ENCODE data around the gene ZBTB46. TPM values are rescaled to one million over a fixed set of nuclear protein-coding genes. Genes with fewer than 3 reads are reported as not detected.
"Not testable (repeated sequence)": the region's sequence is repeated elsewhere in the genome, so short reads cannot be mapped to it uniquely, and the experiment has no call there.

ZBTB46 gene
- polyA plus RNA-seq, 3 donors, result 13.6 to 16.0 (median 14.5) TPM

GRCh38 chr20:63819224-63819921 lies 11.7 kb downstream of the ZBTB46 start:
- no peak for DNase-seq (ENCODE audit: low read depth in 3 of 3, low spot score in 2 of 3)

DNA sequence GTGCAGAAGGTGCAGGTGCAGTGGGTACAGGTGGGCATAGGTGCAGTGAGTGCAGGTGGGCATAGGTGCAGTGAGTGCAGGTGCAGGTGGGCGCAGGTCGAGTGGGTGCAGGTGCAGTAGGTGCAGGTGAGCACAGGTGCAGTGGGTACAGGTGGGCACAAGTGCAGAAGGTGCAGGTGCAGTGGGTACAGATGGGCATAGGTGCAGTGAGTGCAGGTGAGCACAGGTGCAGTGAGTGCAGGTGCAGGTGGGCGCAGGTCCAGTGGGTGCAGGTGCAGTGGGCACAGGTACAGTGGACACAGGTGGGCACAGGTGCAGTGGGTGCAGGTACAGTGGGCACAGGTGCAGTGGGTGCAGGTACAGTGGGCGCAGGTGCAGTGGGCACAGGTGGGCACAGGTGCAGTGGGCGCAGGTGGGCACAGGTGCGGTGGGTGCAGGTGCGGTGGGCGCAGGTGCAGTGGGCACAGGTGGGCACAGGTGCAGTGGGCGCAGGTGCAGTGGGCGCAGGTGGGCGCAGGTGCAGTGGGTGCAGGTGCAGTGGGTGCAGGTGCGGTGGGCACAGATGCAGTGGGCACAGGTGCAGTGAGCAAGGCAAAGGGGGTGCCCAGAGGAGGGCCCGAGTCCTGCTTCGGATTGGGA lies 15.3 kb downstream of the ZBTB46 start:
- no peak for DNase-seq (ENCODE audit: low read depth in 3 of 3, low spot score in 2 of 3)

- no peak for DNase-seq (ENCODE audit: low read depth in 3 of 3, low spot score in 2 of 3)
Measured at GRCh38 chr20:63814891-63815614, 16.0 kb downstream of the ZBTB46 start.

GRCh38 chr20:63811491-63811875 lies 19.6 kb downstream of the ZBTB46 start:
- no peak for DNase-seq (ENCODE audit: low read depth in 3 of 3, low spot score in 2 of 3)

GRCh38 chr20:63810730-63811490 lies 20.2 kb downstream of the ZBTB46 start:
- no peak for DNase-seq (ENCODE audit: low read depth in 3 of 3, low spot score in 2 of 3)

DNA sequence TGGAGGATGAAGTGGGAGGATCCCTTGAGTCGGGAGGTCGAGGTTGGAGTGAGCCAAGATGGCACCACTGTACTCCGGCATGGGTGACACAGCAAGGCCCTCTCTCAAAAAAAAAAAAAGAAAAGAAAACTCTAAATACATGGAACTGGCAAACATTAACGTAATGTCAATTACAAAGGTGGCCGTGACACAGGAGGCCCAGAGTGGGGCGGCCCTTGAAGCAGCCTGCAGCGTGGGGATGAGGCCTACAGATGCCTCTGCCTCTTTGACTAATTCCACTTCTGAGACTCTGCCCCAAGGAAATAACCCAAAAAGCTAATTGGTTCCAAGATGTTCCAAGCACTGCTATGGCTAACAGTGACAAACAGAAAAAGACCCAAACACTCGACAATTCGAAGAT lies 21.2 kb downstream of the ZBTB46 start:
- DNase-seq (ENCODE audit: low read depth in 3 of 3, low spot score in 2 of 3), result no peak

DNA sequence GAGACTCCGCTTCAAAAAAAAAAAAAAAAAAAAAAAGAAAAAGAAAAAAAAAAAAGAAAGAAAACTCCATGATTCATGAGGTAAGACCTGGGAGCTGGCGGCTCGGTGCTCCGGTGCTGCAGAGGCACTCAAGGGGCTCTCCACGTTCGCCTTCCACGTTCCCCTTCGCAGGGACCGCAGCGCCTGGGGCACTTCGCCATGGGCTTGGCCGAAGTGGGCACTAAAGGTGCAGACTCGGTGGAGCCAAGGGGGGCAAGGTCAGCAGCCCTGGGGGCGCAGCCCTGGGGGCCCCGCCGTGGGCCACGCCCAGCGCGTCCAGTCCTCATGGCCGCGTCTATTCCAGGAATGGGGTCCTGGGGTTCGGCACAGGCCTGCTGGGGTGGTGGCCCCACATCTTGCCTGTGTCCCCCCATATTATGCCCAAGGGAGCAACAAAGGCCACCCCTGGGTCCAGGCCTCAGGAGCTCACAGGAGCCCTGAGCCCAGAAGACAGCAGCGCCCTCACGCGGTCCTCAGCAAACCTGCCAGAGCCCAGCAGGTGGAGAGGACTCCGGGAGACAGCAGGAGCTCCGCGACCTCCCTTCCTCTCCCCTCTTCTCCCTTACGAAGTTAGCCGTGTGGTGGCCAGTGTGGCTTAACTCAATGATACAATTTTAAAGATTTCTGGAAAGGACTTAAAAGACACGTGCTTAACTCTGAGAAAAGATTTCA lies 21.9 kb downstream of the ZBTB46 start:
- DNase-seq (ENCODE audit: low read depth in 3 of 3, low spot score in 2 of 3), result no peak

DNA sequence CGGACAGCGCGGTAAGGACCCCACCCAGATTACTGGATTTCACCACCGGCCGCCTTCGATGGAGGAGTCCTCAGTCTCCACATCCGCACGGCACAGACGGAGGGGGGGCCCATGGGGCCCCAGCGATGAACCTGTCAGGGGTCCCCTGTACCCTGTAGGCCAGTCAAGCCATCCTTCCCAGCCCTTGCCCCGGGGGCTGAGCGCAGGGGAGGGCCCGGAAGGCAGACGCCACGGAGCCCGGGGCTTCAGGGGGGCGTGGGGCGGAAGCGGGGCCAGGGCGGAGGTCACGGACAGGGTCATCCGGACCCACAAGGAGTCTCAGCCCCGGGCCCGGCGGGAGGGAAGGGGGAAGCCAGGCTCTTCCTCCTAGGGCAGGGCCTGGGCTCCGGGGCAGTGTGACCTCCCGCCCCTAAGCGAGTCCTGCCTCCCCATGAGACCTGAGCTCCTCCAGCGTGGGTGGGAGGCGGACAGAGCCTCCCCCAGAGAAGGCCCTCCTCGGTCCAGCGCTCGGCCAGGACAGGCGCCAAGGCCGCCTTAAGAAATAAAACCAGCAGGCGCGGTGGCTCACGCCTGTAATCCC lies 22.8 kb downstream of the ZBTB46 start:
- DNase-seq (ENCODE audit: low read depth in 3 of 3, low spot score in 2 of 3), result no peak

DNA sequence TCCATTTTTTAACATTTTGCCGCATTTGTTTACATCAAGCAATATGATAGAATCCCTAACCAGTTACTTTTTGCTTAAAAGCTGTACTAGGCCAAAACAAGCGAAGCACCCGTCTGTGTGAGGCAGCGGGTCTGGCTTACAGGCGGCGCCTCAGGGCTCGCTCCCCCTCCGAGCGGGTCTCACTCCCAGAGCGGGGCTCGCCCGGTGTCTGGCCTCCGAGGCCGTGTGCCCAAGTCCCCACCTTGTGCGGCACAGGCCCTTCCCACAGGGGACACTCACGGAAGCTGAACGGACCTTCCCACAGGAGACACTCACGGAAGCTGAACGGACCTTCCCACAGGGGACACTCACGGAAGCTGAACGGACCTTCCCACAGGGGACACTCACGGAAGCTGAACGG lies 23.4 kb downstream of the ZBTB46 start:
- no peak for DNase-seq (ENCODE audit: low read depth in 3 of 3, low spot score in 2 of 3)

- DNase-seq (ENCODE audit: low read depth in 3 of 3, low spot score in 2 of 3), result no peak
Measured at GRCh38 chr20:63804308-63804636, 26.8 kb downstream of the ZBTB46 start.

- no peak for DNase-seq (ENCODE audit: low read depth in 3 of 3, low spot score in 2 of 3)
Measured at GRCh38 chr20:63802469-63803240, 28.4 kb downstream of the ZBTB46 start.

- DNase-seq (ENCODE audit: low read depth in 3 of 3, low spot score in 2 of 3), result not testable (repeated sequence)
Measured at GRCh38 chr20:63801174-63801573, 29.9 kb downstream of the ZBTB46 start.

- DNase-seq (ENCODE audit: low read depth in 3 of 3, low spot score in 2 of 3), result not testable (repeated sequence)
Measured at GRCh38 chr20:63800411-63800810, 30.7 kb downstream of the ZBTB46 start.

DNA sequence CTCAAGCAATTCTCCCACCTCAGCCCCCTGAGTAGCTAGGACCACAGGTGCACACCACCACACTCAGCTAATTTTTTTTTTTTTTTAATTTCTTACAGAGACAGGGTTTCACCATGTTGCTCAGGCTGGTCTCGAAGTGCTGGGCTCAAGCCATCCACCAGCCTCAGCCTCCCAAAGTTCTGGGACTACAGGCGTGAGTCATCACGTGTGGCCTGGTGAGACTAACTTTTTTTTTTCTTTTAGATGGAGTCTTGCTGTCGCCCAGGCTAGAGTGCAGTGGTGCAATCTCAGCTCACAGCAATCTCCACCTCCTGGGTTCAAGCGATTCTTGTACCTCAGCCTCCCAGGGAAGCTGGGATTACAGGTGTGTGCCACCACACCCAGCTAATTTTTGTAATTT lies 31.9 kb downstream of the ZBTB46 start:
- DNase-seq (ENCODE audit: low read depth in 3 of 3, low spot score in 2 of 3), result not testable (repeated sequence)

DNA sequence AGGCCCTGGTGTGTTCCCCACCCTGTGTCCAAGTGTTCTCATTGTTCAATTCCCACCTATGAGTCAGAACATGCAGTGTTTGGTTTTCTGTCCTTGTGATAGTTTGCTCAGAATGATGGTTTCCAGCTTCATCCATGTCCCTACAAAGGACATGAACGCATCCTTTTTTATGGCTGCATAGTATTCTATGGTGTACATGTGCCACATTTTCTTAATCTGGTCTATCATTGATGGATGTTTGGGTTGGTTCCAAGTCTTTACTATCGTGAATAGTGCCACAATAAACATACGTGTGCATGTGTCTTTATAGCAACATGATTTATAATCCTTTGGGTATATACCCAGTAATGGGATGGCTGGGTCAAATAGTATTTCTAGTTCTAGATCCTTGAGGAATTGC lies 33.9 kb downstream of the ZBTB46 start:
- DNase-seq (ENCODE audit: low read depth in 3 of 3, low spot score in 2 of 3), result not testable (repeated sequence)

GRCh38 chr20:63795178-63795830 lies 35.8 kb downstream of the ZBTB46 start:
- no peak for DNase-seq (ENCODE audit: low read depth in 3 of 3, low spot score in 2 of 3)

DNA sequence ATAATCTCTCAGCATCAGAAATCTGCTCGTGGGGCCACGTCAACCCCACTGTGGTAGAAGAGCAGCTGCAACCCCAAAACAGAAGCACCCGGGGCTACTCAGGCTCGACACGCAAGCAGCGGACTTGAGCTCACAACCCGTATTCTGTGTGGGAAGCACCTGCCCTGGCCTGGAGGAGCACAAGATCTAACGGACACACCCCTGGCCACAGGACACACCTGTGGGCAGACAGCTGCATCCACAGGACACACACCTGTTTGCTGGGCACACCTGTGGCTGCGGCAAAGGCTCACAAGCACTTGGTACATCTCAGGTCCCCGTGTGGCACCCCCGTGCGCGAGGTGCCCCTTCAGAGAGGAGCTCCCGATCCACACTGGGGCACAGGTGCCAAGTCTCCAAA lies 36.5 kb downstream of the ZBTB46 start:
- DNase-seq (ENCODE audit: low read depth in 3 of 3, low spot score in 2 of 3), result no peak

DNA sequence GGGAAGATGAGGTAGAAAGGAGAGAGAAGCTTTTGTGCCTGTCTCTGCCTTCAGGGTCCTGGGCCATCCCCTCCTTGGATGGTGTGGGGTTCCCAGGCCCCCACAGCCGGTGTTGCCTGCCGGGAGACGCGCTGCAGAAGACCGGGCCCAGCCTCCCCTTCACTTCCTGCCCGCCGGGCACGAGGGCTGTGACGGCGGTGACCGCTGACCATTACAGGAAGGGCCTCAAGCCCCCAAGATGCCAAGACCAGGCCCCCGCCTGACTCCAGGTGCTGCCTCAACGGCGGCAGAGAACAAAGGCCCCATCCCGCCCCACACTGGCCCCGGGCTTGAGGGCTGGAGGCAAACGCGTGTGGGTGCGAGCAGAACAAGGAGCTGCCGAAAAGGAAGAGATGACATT lies 38.2 kb downstream of the ZBTB46 start:
- DNase-seq (ENCODE audit: low read depth in 3 of 3, low spot score in 2 of 3), result no peak

All from right renal cortex interstitium (tissue), 3 donors.